Left kidney (tissue), 2 donors: ENCODE data around the gene LGR4. TPM values are rescaled to one million over a fixed set of nuclear protein-coding genes. Genes with fewer than 3 reads are reported as not detected.

Experiments used
- DNase-seq: peaks from one replicate; pipeline ENCODE4 v3.0.0-alpha.2; 2013
- polyA plus RNA-seq: library from polyadenylated mRNA; unstranded; fragments of 120-200 nt; gene quantifications from one replicate; pipeline ENCODE4 v1.2.1, GENCODE V29; 2013; ENCODE audit not compliant: insufficient read length

The LGR4 gene
- polyA plus RNA-seq, 1 donor, result 152 TPM

- no peak for DNase-seq
These were observed 97.2 kb downstream of the LGR4 start for GRCh38 chr11:27375370-27375769.

- DNase-seq, result no peak
These were observed 98.6 kb downstream of the LGR4 start for GRCh38 chr11:27373856-27374602.

GRCh38 chr11:27373392-27373791, 99.2 kb downstream of the LGR4 start:
- DNase-seq, result no peak

GRCh38 chr11:27372164-27372563, 100.4 kb downstream of the LGR4 start:
- no peak for DNase-seq

GRCh38 chr11:27371489-27371888, 101.1 kb downstream of the LGR4 start:
- no peak for DNase-seq

GRCh38 chr11:27370374-27370773, 102.2 kb downstream of the LGR4 start:
- DNase-seq, result no peak

GRCh38 chr11:27367881-27368280, 104.7 kb downstream of the LGR4 start:
- no peak for DNase-seq

- DNase-seq, result no peak
These were observed 108.9 kb downstream of the LGR4 start for GRCh38 chr11:27363576-27364117.

- peak; percentile 95 for DNase-seq
These were observed 109.6 kb downstream of the LGR4 start, which contains the start of gene CCDC34 for GRCh38 chr11:27362749-27363575. Gene CCDC34, minus strand, starts transcription at chr11:27363215. Its CDS starts 21 bp downstream, at chr11:27363194.

- no peak for DNase-seq
These were observed 110.8 kb downstream of the LGR4 start for GRCh38 chr11:27361649-27362431.

GRCh38 chr11:27358296-27358695, 114.3 kb downstream of the LGR4 start:
- no peak for DNase-seq

- no peak for DNase-seq
These were observed 115.3 kb downstream of the LGR4 start for GRCh38 chr11:27357250-27357649.

GRCh38 chr11:27356624-27357222, 115.9 kb downstream of the LGR4 start:
- DNase-seq, result no peak

GRCh38 chr11:27355575-27356104, 117.0 kb downstream of the LGR4 start:
- no peak for DNase-seq

- no peak for DNase-seq
These were observed 118.1 kb downstream of the LGR4 start for GRCh38 chr11:27354359-27354965.

- DNase-seq, result no peak
These were observed 118.8 kb downstream of the LGR4 start for GRCh38 chr11:27353593-27354358.

GRCh38 chr11:27352781-27353180, 119.8 kb downstream of the LGR4 start:
- DNase-seq, result no peak

- DNase-seq, result no peak
These were observed 122.1 kb downstream of the LGR4 start for GRCh38 chr11:27350511-27350910.

- DNase-seq, result no peak
These were observed 122.7 kb downstream of the LGR4 start for GRCh38 chr11:27349919-27350318.

GRCh38 chr11:27348340-27348873, 124.2 kb downstream of the LGR4 start:
- no peak for DNase-seq
